OCI-LY3 (cell line): ENCODE measurements around the gene TEX261.
A peak's percentile ranks its signal among the peaks of the same experiment; 100 is the strongest.

ENCODE experiments used
- H2AFZ ChIP-seq: fragments of 200-600, 300-600 bp; shearing (Covaris generic); 2 replicates; pipeline ENCODE4 v1.6.0; 2014; ENCODE audit warnings: antibody characterized with exemption, low read depth, low read length
- H3K27ac ChIP-seq: fragments of 200-600, 300-600 bp; sonication (generic); 2 replicates; pipeline ENCODE4 v1.5.1; 2014; ENCODE audit warnings: mild to moderate bottlenecking, low read length, moderate library complexity, mixed read lengths
- H3K27me3 ChIP-seq: fragments of 200-600, 300-600 bp; sonication (generic); 2 replicates; pipeline ENCODE4 v1.6.1; 2014; ENCODE audit warnings: low read depth, low read length, mixed read lengths
- H3K36me3 ChIP-seq: fragments of 200-600, 300-600 bp; sonication (generic); replicated peaks from 2 replicates; pipeline ENCODE3; 2014; ENCODE audit warnings: low read depth, low read length, mixed read lengths
- H3K4me1 ChIP-seq: fragments of 300-600, 200-600 bp; sonication (generic); 2 replicates; pipeline ENCODE4 v1.6.1; 2014; ENCODE audit warnings: low read length, mixed read lengths
- H3K4me2 ChIP-seq: fragments of 200-600, 300-600 bp; sonication (generic); 2 replicates; pipeline ENCODE4 v1.6.1; 2014; ENCODE audit warnings: low read length, mixed read lengths
- H3K4me3 ChIP-seq: fragments of 300-600, 200-600 bp; sonication (generic); 2 replicates; pipeline ENCODE4 v1.5.1; 2014; ENCODE audit warnings: antibody characterized with exemption, mild to moderate bottlenecking, low read length, moderate library complexity
- H3K79me2 ChIP-seq: fragments of 300-600, 200-600 bp; shearing (Covaris generic); 2 replicates; pipeline ENCODE4 v1.6.1; 2014; ENCODE audit warnings: mild to moderate bottlenecking, low read length, mixed read lengths
- H3K9ac ChIP-seq: fragments of 300-600, 200-600 bp; shearing (Covaris generic); 2 replicates; pipeline ENCODE4 v1.6.0; 2014; ENCODE audit warnings: mild to moderate bottlenecking, low read length, moderate library complexity
- H3K9me3 ChIP-seq: fragments of 200-600, 300-600 bp; shearing (Covaris generic); 2 replicates; pipeline ENCODE4 v1.6.1; 2014; ENCODE audit warnings: low read length, mixed read lengths; ENCODE audit not compliant: insufficient read depth
- H4K20me1 ChIP-seq: fragments of 200-600, 300-600 bp; sonication (generic); 2 replicates; pipeline ENCODE4 v1.6.1; 2016; ENCODE audit warnings: low read length, mixed read lengths; ENCODE audit not compliant: insufficient read depth
- CTCF ChIP-seq: fragments of 200-600, 300-600 bp; sonication (generic); IDR thresholded peaks from 2 replicates; pipeline ENCODE4 v1.5.1; 2014; ENCODE audit warnings: antibody characterized with exemption, low read length, low read depth
- EZH2phosphoT487 ChIP-seq: fragments of 200-600 bp; shearing (Covaris generic); IDR thresholded peaks from 2 replicates; pipeline ENCODE4 v1.6.1; 2018; ENCODE audit warnings: antibody characterized with exemption, mixed run types, low read depth

Gene TEX261

DNA sequence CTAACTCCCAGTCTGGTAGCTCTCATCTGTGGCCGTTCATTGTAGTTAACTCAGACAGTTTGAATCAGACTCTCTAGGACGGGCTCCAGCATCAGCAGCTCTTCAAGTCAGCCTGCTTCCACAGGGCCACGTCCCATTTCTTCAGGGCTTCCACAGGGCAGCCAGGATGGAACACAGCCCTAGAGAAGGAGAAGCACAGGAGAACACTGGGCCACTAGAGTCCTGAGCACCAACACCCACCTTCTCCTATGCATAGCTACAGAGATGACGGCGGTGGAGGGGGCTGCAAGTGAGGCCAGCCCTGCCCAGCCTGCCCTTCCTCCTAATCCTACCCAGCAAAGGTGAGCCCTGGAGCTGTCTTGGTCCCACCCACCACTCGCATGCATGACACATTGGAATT, 10.2 kb upstream of the TEX261 start:
- TF ChIP-seq EZH2phosphoT487 (no peak), CTCF (no peak)
- no peak overlapping the region for H3K4me3 ChIP-seq
- H4K20me1 ChIP-seq: no peaks in the 10 kb centered on the region
- peaks cover 11% of the 10 kb centered on the region; the same call in 1 of the 2 replicates for H3K4me1 ChIP-seq
- H3K27ac ChIP-seq: no peak overlapping the region
- no peaks in the 10 kb centered on the region for H3K27me3 ChIP-seq
- H3K9ac ChIP-seq: no peak overlapping the region
- no peak overlapping the region for H3K4me2 ChIP-seq
- no peaks in the 10 kb centered on the region for H3K36me3 ChIP-seq
- no peaks in the 10 kb centered on the region for H3K9me3 ChIP-seq
- H3K79me2 ChIP-seq: no peaks in the 10 kb centered on the region
- H2AFZ ChIP-seq: no peak overlapping the region

- no peak overlapping the region for H3K4me3 ChIP-seq
- no peaks in the 10 kb centered on the region for H3K9me3 ChIP-seq
- no peaks in the 10 kb centered on the region for H3K27me3 ChIP-seq
- no peaks in the 10 kb centered on the region for H3K79me2 ChIP-seq
- H3K4me2 ChIP-seq: no peak overlapping the region
- no peaks in the 10 kb centered on the region for H3K36me3 ChIP-seq
- no peaks in the 10 kb centered on the region for H4K20me1 ChIP-seq
- H3K9ac ChIP-seq: no peak overlapping the region
- no peak overlapping the region for H2AFZ ChIP-seq
- no peak for TF ChIP-seq EZH2phosphoT487
- no peak for TF ChIP-seq CTCF
- H3K27ac ChIP-seq: no peak overlapping the region
- H3K4me1 ChIP-seq: peaks cover 11% of the 10 kb centered on the region; the same call in 1 of the 2 replicates
Observed at GRCh38 chr2:71003966-71004755, 9.5 kb upstream of the TEX261 start.

DNA sequence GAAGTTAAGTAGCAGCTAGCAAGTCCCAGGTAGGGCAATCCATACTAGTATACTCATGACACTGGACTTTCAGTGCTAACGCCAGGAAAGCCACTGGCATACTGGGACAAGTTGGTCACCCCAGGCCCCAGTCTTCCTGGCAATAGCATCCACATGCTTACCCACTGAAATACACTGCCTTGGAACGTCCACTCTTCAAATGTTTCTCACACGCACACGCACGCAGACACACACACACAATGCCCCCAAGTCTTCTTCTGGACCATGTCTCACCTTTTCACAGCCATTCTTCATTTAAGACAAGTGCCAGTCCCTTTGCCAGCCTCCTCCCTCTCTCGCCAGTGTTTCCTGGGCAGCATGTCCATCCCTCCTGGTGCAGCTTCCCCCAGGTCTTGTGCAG, 8.7 kb upstream of the TEX261 start:
- Histone ChIP-seq H3K4me3 (no peak overlapping the region), H3K4me2 (no peak overlapping the region), H2AFZ (no peak overlapping the region), H3K79me2 (no peaks in the 10 kb centered on the region), H3K27ac (no peak overlapping the region), H3K36me3 (no peaks in the 10 kb centered on the region), H4K20me1 (no peaks in the 10 kb centered on the region), H3K4me1 (peaks cover 11% of the 10 kb centered on the region; the same call in 1 of the 2 replicates), H3K9me3 (no peaks in the 10 kb centered on the region), H3K27me3 (no peaks in the 10 kb centered on the region), H3K9ac (no peak overlapping the region)
- TF ChIP-seq CTCF: no peak
- no peak for TF ChIP-seq EZH2phosphoT487

DNA sequence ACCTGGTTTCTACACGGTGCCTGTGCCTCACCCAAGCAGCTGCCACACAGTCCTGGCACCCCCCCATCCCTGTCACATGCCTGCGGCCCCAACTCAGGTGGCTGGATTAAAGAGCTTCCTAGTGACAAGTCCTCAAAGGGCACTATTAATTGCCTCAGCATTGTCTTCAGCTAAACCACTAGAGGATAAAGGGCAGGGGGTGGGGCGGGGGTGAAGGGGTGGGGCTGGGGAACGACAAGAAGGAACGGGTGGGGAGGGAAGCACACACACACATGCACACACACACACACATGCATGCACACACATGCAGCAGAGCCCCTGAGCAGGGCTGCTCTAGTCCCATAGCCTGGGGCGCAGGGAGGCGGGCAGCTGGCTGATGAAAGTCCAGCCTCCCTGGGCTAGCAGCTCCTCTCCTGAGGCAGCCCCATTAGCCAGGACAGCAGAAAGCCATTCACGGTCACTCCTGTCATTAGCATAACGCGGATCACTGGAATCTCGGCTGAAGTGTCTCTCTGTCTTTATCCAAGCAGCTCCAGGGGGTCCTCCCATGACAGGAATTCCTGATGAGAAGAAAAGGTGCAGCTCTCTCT, 7.4 kb upstream of the TEX261 start:
- Histone ChIP-seq H2AFZ (peak overlapping the region; percentile 94; the same call in 1 of the 2 replicates), H3K4me3 (no peak overlapping the region), H3K27ac (no peak overlapping the region), H3K9ac (no peak overlapping the region), H3K27me3 (no peaks in the 10 kb centered on the region), H3K9me3 (no peaks in the 10 kb centered on the region), H3K36me3 (no peaks in the 10 kb centered on the region), H4K20me1 (no peaks in the 10 kb centered on the region), H3K4me2 (no peak overlapping the region), H3K4me1 (peaks cover 11% of the 10 kb centered on the region; the same call in 1 of the 2 replicates), H3K79me2 (no peaks in the 10 kb centered on the region)
- no peak for TF ChIP-seq EZH2phosphoT487
- TF ChIP-seq CTCF: no peak
